PFSK-1 (cell line): ENCODE data around the gene RPL41.

Experiments used
- FOXP2 ChIP-seq: optimal IDR thresholded peaks from 2 replicates; pipeline ENCODE3; 2011; ENCODE audit warnings: borderline replicate concordance, control low read depth, inconsistent platforms; ENCODE audit not compliant: insufficient read depth; ENCODE audit errors: extremely low read length, extremely low read depth
- POLR2AphosphoS5 ChIP-seq: IDR thresholded peaks from 2 replicates; pipeline ENCODE4 v1.6.1; 2012; ENCODE audit warnings: low read depth, mild to moderate bottlenecking, control low read depth, low read length, moderate library complexity
- SIN3A ChIP-seq: IDR thresholded peaks from 2 replicates; pipeline ENCODE4 v1.6.1; 2012; ENCODE audit warnings: mild to moderate bottlenecking, low read length, moderate library complexity, borderline replicate concordance; ENCODE audit not compliant: insufficient read depth
- TAF1 ChIP-seq: IDR thresholded peaks from 2 replicates; pipeline ENCODE4 v1.6.1; 2012; ENCODE audit warnings: low read length, control low read depth, borderline replicate concordance; ENCODE audit not compliant: insufficient read depth
- TF ChIP-seq, protein P1 (sequence below), 2 experiments: IDR thresholded peaks; 2 replicates each; pipeline versions ENCODE4 v1.6.1 to v1.8.0; 2011 to 2012; ENCODE audit warnings: low read depth in 2 of 2, low read length in 2 of 2, control low read depth in 1 of 2, inconsistent platforms in 1 of 2, mild to moderate bottlenecking in 1 of 2, moderate library complexity in 1 of 2; ENCODE audit not compliant: insufficient read depth in 1 of 2

GRCh38 chr12:56145217-56145616 is 28.8 kb downstream of the RPL41 start:
- TF ChIP-seq, protein P1, sequence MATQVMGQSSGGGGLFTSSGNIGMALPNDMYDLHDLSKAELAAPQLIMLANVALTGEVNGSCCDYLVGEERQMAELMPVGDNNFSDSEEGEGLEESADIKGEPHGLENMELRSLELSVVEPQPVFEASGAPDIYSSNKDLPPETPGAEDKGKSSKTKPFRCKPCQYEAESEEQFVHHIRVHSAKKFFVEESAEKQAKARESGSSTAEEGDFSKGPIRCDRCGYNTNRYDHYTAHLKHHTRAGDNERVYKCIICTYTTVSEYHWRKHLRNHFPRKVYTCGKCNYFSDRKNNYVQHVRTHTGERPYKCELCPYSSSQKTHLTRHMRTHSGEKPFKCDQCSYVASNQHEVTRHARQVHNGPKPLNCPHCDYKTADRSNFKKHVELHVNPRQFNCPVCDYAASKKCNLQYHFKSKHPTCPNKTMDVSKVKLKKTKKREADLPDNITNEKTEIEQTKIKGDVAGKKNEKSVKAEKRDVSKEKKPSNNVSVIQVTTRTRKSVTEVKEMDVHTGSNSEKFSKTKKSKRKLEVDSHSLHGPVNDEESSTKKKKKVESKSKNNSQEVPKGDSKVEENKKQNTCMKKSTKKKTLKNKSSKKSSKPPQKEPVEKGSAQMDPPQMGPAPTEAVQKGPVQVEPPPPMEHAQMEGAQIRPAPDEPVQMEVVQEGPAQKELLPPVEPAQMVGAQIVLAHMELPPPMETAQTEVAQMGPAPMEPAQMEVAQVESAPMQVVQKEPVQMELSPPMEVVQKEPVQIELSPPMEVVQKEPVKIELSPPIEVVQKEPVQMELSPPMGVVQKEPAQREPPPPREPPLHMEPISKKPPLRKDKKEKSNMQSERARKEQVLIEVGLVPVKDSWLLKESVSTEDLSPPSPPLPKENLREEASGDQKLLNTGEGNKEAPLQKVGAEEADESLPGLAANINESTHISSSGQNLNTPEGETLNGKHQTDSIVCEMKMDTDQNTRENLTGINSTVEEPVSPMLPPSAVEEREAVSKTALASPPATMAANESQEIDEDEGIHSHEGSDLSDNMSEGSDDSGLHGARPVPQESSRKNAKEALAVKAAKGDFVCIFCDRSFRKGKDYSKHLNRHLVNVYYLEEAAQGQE (IDR thresholded peaks at IDR 0.05; ENCODE audit: insufficient read depth in 1 of 2, low read depth in 2 of 2, low read length in 2 of 2) = no peak
- TF ChIP-seq TAF1 (no peak), POLR2AphosphoS5 (no peak), SIN3A (no peak), FOXP2 (no peak)
